ENCODE results near the gene FUNDC2.
A peak's percentile ranks its signal among the peaks of the same experiment; 100 is the strongest.
"Not testable (repeated sequence)": the region's sequence is repeated elsewhere in the genome, so short reads cannot be mapped to it uniquely, and the experiment has no call there.

The FUNDC2 gene

GRCh38 chrX:155026727-155027508 is at the start of gene FUNDC2:
Gene FUNDC2, plus strand, starts transcription at chrX:155026844. Its CDS starts 95 bp downstream, at chrX:155026939.
- peak; percentile 30 to 92 (median 82) for DNase-seq

DNA sequence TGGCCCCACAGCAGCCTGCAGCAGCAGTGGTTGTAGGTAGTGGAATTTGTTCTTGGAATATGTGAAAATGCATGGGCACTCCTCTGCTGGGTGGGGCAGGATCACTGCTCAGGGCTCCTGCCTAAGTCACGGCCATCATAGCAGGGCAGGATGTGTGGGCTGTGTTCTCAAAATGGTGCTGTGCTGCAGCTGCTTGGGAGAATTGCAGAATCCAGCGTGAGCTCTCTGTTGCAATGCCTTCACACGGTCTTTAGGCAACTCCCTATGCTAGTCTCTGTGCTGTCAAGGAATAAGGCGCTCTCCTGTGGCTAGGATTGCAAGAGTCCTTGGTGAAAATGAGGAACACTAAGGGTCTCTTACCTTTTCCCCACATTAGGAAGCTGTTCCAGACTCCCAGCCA is 47.0 kb upstream of the FUNDC2 start:
- DNase-seq, result no peak

DNA sequence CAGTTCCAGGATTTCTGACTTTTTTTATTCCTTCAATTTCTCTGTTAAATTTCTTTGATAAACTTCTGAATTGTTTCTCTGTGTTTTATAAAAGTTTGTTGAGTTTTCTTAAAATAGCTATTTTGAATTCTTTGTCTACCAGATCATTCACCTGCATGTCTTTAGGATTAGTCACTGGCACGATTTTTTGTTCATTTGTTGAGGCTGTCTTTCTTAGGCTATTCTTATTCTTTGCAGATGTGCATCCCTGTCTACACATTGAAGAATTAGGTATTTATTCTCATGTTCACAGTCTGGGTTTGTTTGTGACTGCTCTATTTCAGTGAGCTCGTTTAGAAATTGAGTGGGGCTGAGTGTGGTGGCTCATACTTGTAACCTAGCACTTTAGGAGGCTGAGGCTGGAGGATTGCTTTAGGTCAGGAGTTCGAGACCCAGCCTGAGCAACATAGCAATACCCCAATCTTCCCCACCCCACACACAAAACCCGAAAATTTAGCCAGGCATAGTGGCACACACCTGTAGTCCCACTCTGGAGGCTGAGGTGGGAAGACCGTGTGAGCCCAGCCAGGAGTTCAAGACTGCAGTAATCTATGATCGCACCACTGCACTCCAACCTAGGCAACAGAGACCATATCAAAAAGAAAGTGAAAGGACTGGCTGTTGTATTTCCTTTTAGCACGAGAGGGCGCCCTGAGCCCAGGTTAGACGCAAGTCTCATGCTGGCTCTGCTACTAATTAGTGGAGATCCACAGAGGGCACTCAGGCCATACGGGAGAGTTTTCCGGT is 46.1 kb upstream of the FUNDC2 start:
- DNase-seq, result peak in 43 of 51 donors; percentile 1 to 72 (median 29)

GRCh38 chrX:154981116-154981411 is 45.6 kb upstream of the FUNDC2 start:
- DNase-seq, result no peak

- DNase-seq, result no peak
These were observed 39.6 kb upstream of the FUNDC2 start for GRCh38 chrX:154986826-154987575.

GRCh38 chrX:154987940-154988339 is 38.7 kb upstream of the FUNDC2 start:
- DNase-seq, result no peak

- no peak for DNase-seq
These were observed 37.9 kb upstream of the FUNDC2 start for GRCh38 chrX:154988719-154989118.

DNA sequence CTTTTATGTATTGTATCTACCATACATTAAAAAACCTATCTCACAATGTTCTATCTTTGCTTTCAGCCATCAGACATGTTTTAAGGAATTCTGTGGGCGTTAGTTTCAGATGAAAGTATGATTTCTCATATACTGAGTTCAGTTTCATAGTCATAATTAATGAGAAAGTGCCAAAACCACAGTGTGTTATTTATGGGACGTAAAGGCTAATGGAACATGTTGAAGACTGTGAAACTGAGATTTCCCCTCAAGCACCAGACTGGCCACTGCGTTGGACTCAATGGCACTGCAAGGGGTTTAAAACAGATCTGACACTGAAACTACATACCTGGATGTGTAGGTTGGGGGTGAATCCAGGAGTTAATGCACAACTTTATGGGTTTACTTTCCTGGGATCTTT is 36.1 kb upstream of the FUNDC2 start:
- no peak for DNase-seq

DNA sequence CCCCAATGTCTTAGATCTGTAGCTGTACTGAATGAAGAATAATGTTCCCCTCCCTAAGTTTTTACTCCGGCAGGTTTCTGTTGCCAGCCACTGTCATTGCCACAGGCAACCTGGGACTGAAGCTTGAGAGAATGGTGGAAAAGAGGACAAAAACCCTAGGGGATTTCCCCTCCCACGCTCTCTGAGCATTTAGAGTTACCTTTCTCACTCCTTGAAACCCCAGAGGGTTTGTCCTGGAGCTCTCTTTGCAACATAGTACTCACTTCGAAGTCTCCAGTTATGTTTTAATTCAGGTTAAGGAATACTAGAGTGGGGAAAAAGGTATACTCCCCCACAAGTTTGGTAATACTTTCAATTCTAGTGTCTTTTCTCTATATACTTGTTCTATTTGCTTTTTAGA is 35.6 kb upstream of the FUNDC2 start:
- DNase-seq, result no peak

DNA sequence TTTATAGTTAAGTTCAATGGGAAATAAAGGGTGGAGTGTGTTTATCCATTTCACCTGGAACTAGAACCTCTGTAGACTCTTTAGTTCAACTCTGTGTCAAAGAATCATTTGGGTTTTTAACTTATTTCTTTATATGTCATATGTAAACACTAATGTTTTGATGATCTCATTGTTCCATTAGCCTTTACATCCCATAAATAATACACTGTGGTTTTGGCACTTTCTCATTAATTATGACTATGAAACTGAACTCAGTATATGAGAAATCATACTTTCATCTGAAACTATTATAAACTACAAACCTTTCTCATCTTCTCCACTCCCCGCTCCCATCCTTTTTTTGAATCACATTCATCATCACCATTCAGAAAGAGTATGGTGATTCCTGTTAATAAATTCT is 35.2 kb upstream of the FUNDC2 start:
- DNase-seq, result no peak

DNA sequence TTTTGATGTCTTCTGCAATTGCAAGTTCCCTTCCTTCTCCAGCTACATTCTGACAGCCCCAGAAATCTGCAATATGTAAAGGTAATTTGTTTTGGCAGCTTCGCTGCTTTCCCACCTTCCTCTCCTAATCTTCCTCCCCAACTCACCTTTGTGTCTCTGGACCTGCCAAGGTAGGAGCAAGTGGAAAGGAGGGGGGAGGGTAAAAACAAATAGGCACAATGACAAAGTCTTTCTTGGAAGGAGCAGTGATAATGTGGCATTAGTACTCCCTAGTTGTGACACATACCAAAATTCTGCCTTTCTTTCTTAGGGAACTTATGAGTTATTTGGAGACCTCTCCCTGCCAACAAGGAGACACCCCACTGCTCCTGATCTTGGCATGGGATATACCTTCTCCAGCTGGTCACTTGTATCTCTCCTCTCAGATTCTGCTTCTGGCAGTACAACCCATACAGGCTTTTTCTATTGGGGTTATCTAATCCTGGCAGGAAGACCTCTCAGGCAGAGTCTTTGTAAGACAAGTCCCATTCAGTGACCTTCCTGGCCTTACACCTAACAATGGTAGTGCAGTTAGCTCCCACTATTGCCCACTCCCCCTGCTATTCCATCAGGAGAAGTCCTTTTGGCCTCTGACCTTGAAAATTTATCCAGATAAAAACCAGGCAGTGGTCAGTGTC is 28.3 kb upstream of the FUNDC2 start:
- DNase-seq, result no peak

DNA sequence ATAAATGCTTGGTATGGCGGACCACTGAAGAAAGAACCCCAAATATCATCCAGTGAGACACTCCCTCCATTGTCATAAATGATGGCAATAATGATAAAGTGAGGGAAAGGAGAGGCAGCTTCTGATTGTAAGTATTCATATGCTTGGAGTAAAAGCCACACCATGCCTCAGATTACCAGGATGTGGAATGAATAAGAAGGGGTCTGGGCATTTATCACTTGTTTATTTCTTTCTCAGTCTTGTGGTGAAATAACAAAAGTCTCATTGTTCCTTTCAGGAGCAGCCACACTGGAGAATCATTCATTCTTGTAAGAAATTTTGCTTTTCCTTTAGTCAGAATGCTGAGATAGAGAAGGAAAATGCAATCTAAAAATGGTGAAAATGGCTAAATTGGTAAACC is 25.8 kb upstream of the FUNDC2 start:
- DNase-seq, result no peak

GRCh38 chrX:155001873-155002272 is 24.8 kb upstream of the FUNDC2 start:
- no peak for DNase-seq

- no peak for DNase-seq
These were observed 21.5 kb upstream of the FUNDC2 start for GRCh38 chrX:155005190-155005589.

- not testable (repeated sequence) for DNase-seq
These were observed 20.3 kb upstream of the FUNDC2 start for GRCh38 chrX:155006379-155006778.

GRCh38 chrX:155006913-155007671 is 19.6 kb upstream of the FUNDC2 start:
- DNase-seq, result not testable (repeated sequence)

DNA sequence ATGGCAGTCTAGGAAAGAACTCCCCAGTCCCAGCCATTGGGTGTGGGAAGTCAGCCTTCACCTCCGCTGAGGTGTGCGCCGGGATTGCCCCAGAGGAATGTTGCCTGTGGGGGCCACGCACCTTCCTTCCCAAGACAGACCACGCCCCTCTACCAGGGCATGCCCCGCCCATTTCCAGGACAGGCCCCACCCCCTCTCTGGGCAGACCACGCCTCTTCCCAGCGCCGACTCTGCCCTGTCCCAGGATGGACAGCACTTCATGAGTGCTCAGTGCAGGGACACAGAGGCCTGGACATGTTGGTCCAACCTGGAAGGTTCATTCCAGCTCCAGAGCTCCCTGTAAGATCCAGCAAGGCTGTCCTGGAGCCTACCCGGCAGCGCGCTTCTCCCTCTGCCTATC is 18.1 kb upstream of the FUNDC2 start:
- DNase-seq, result not testable (repeated sequence)

DNA sequence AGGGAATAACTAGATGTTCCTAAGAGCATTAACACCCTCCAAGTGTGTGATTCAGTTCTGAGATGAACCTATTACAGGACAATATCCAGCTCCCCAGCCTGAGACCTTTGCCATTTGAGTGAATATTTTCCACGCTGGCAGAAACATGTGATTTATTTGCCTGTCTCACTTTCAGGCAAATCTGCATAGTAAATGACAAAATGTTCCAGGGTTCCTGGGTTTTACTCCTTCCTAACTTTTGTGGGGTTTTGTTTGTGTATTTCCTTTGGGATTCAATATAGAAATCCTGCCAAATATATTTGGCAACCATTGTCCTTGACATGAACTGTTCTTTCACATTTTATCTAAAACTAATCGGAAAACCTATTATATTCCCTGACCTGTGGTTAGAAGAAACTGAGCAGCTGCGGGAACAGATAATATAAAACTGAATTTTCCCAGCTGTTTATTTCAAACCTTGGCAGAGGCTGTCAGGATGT is 16.6 kb upstream of the FUNDC2 start:
- DNase-seq, result no peak

DNA sequence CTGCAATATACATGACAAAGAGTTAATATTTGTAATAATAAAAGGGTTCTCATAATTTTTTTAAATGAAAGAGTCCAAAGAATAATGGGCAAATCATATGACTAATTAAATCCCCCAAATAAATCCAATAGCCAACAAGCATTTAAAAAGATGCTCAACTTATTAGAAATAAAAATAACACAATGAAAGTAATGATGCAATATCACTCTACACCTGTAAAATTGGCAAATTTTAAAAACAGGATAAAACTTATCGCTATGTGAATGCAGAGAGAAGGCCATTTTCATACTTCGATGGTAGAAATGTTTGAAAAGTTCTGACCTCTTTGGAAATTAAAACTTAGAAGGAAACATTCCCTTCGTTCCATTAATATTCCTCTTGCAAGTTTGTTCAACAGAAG is 6.1 kb upstream of the FUNDC2 start:
- no peak for DNase-seq

GRCh38 chrX:155022585-155022984 is 4.1 kb upstream of the FUNDC2 start, which contains the start of gene F8:
Gene F8, minus strand, starts transcription at chrX:155022723. Its CDS starts 171 bp downstream, at chrX:155022552.
- no peak for DNase-seq

All from hypothalamus (tissue), 51 donors.